Right ventricle myocardium superior (tissue), 1 donor: ENCODE measurements around the gene SLC36A2. TPM values are rescaled to one million over a fixed set of nuclear protein-coding genes. Genes with fewer than 3 reads are reported as not detected.
"Not testable (repeated sequence)": the region's sequence is repeated elsewhere in the genome, so short reads cannot be mapped to it uniquely, and the experiment has no call there.

Experiments used
- ATAC-seq: fragments of 200-7000 bp; cut with Tn5 transposase; one replicate; pipeline ENCODE4 v1.9.1; 2020; ENCODE audit warnings: mild to moderate bottlenecking; ENCODE audit not compliant: poor library complexity
- DNase-seq: peaks from one replicate; pipeline ENCODE4 v3.0.0-alpha.2; 2020
- intact Hi-C: fragments of 100-400 bp; cut with DNase I; formaldehyde crosslinking; loops from one replicate; pipeline ENCODE4 v1.11.2; 2022
- long read RNA-seq: library from polyadenylated mRNA; unstranded; transcript quantifications from one replicate; pipeline ENCODE4 v2.0.0, GENCODE V29; 2021
- total RNA-seq: library from RNA; stranded (reverse); fragmentation: NEBNext Ultra II Directional; extraction: Animal tissue kit (Norgen Biotek cat#: 25700); gene quantifications from one replicate; pipeline ENCODE4 v1.2.1, GENCODE V29; 2021
- donor health status: DM: no; HTN: yes; CAD: no; lungs with severe emphysema.

SLC36A2 gene
- total RNA-seq = 1.2 TPM
- long read RNA-seq, partial matches to known transcripts = 0 of 1 reads
- long read RNA-seq, other reads (novel, unspliced or antisense) = 1 of 1 reads

GRCh38 chr5:151347369-151347768, at the start of gene SLC36A2:
TSS of gene SLC36A2 (minus strand) at chr5:151347559. CDS start at chr5:151347460, 99 bp downstream.
- intact Hi-C loops = no loop called here
- DNase-seq (no peak), ATAC-seq (peak; percentile 47)

- DNase-seq (no peak), ATAC-seq (no peak)
- intact Hi-C loops = no loop called here
Observed at GRCh38 chr5:151388960-151389359, 41.6 kb upstream of the SLC36A2 start.

GRCh38 chr5:151384106-151384505, 36.7 kb upstream of the SLC36A2 start:
- ATAC-seq (no peak), DNase-seq (no peak)
- intact Hi-C loops = no loop called here

GRCh38 chr5:151383011-151383410, 35.7 kb upstream of the SLC36A2 start:
- intact Hi-C loops = no loop called here
- no peak for ATAC-seq

GRCh38 chr5:151382576-151382975, 35.2 kb upstream of the SLC36A2 start:
- DNase-seq (no peak), ATAC-seq (no peak)
- intact Hi-C loops = no loop called here

More at GRCh38 chr5:151383011-151383410, 35.7 kb upstream of the SLC36A2 start:
- no peak for DNase-seq

- intact Hi-C loops = no loop called here
- DNase-seq (no peak), ATAC-seq (no peak)
Observed at GRCh38 chr5:151381899-151382298, 34.5 kb upstream of the SLC36A2 start.

- no peak for DNase-seq
- no peak for ATAC-seq
- intact Hi-C loops = no loop called here
Observed at GRCh38 chr5:151378616-151379015, 31.3 kb upstream of the SLC36A2 start.

- ATAC-seq (no peak), DNase-seq (no peak)
- intact Hi-C loops = no loop called here
Observed at GRCh38 chr5:151374539-151374938, 27.2 kb upstream of the SLC36A2 start.

GRCh38 chr5:151367038-151367437, 19.7 kb upstream of the SLC36A2 start:
- DNase-seq, intact Hi-C loops, ATAC-seq: not testable (repeated sequence)

GRCh38 chr5:151363673-151364072, 16.3 kb upstream of the SLC36A2 start:
- ATAC-seq (no peak), DNase-seq (no peak)
- intact Hi-C loops = no loop called here

- DNase-seq (no peak), ATAC-seq (no peak)
- intact Hi-C loops = no loop called here
Observed at GRCh38 chr5:151362970-151363369, 15.6 kb upstream of the SLC36A2 start.

- no peak for ATAC-seq
- intact Hi-C loops = no loop called here
- DNase-seq = no peak
Observed at GRCh38 chr5:151359391-151359790, 12.0 kb upstream of the SLC36A2 start.

GRCh38 chr5:151357792-151358191, 10.4 kb upstream of the SLC36A2 start:
- no peak for ATAC-seq
- intact Hi-C loops = no loop called here
- no peak for DNase-seq

GRCh38 chr5:151357097-151357496, 9.7 kb upstream of the SLC36A2 start:
- DNase-seq (no peak), ATAC-seq (no peak)
- intact Hi-C loops = no loop called here

GRCh38 chr5:151351671-151352070, 4.3 kb upstream of the SLC36A2 start:
- intact Hi-C loops = no loop called here
- no peak for ATAC-seq
- no peak for DNase-seq

- DNase-seq = no peak
- ATAC-seq = no peak
- intact Hi-C loops = no loop called here
Observed at GRCh38 chr5:151348789-151349188, 1.4 kb upstream of the SLC36A2 start.

- ATAC-seq = peak; percentile 25
- intact Hi-C loops = no loop called here
- DNase-seq = no peak
Observed at GRCh38 chr5:151345808-151346478, 1.4 kb downstream of the SLC36A2 start.

GRCh38 chr5:151345187-151345807, 2.1 kb downstream of the SLC36A2 start:
- ATAC-seq (no peak), DNase-seq (no peak)
- intact Hi-C loops = no loop called here

GRCh38 chr5:151344088-151344487, 3.3 kb downstream of the SLC36A2 start:
- no peak for DNase-seq
- intact Hi-C loops = no loop called here
- ATAC-seq = no peak

- ATAC-seq = no peak
- DNase-seq = no peak
- intact Hi-C loops = no loop called here
Observed at GRCh38 chr5:151340004-151340403, 7.4 kb downstream of the SLC36A2 start.
